ENCODE data around the gene MROH8.

DNA sequence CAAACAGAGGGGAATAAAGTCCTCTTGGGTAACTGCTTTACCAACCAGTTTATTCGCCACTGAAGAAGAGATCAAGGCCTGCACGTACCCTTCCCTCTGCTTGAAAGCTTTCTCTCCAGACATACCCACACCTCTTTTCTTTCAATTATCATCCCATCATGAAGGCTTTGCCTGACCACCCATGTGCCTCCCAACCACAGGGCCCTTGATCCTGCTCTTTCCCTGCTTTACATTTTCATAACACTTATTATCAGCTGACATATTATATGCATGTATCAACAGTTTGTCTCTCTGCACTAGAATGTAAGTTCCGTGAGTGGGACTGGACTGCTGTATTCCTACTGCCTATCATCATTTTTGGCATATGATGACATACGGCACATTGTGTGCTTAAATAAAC, 21.1 kb downstream of the MROH8 start:
- no peak for TF ChIP-seq POLR2A (IDR thresholded peaks at IDR 0.05)
- TF ChIP-seq, protein P1, sequence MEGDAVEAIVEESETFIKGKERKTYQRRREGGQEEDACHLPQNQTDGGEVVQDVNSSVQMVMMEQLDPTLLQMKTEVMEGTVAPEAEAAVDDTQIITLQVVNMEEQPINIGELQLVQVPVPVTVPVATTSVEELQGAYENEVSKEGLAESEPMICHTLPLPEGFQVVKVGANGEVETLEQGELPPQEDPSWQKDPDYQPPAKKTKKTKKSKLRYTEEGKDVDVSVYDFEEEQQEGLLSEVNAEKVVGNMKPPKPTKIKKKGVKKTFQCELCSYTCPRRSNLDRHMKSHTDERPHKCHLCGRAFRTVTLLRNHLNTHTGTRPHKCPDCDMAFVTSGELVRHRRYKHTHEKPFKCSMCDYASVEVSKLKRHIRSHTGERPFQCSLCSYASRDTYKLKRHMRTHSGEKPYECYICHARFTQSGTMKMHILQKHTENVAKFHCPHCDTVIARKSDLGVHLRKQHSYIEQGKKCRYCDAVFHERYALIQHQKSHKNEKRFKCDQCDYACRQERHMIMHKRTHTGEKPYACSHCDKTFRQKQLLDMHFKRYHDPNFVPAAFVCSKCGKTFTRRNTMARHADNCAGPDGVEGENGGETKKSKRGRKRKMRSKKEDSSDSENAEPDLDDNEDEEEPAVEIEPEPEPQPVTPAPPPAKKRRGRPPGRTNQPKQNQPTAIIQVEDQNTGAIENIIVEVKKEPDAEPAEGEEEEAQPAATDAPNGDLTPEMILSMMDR (IDR thresholded peaks at IDR 0.05): no peak

Measured in gastroesophageal sphincter (tissue), 3 donors.